Pancreas (tissue), 10 donors: ENCODE data around the gene OOEP. TPM values are rescaled to one million over a fixed set of nuclear protein-coding genes. Genes with fewer than 3 reads are reported as not detected.

Experiments used
- ATAC-seq, 4 donors: fragments of 200-7000 bp; cut with Tn5 transposase; one replicate each; pipeline versions ENCODE4 v1.8.0 to v1.9.1; 2020; ENCODE audit warnings: mild to moderate bottlenecking in 4 of 4, moderate library complexity in 4 of 4
- DNase-seq, 6 donors: peaks; one replicate each; pipeline ENCODE4 v3.0.0-alpha.2; 2020
- FAIRE-seq: peaks from 2 replicates; lab custom pipeline; 2012; peaks lifted over from hg19 to GRCh38; lab: Jason Lieb, UNC
- H3K27ac ChIP-seq, 4 donors: fragments of 200-600 bp; sonication (generic); 1 replicate in 3 of 4; 2 replicates in 1 of 4; pipeline versions ENCODE4 v1.5.0 to v1.8.0; 2020
- H3K27me3 ChIP-seq, 4 donors: fragments of 200-600 bp; one replicate each; pipeline ENCODE4 v1.8.0; 2021
- H3K36me3 ChIP-seq, 3 donors: fragments of 200-600 bp; sonication (generic) in 1 of 3; one replicate each; pipeline versions ENCODE4 v1.5.0 to v1.8.0; 2020 to 2021
- H3K4me1 ChIP-seq, 3 donors: fragments of 200-600 bp; one replicate each; pipeline ENCODE4 v1.8.0; 2021
- H3K4me3 ChIP-seq, 4 donors: fragments of 200-600 bp; sonication (generic) in 2 of 4; one replicate each; pipeline versions ENCODE4 v1.5.0 to v1.8.0; 2020 to 2021
- H3K9me3 ChIP-seq, 4 donors: fragments of 200-600 bp; one replicate each; pipeline ENCODE4 v1.8.0; 2021
- CTCF ChIP-seq, 4 donors: fragments of 200-600 bp; sonication (generic) in 3 of 4; IDR thresholded peaks; one replicate each; pipeline versions ENCODE4 v1.5.0 to v1.8.0; 2021; ENCODE audit warnings: antibody characterized with exemption in 4 of 4
- WGBS, 2 donors: extraction: QIAGEN DNeasy Blood & Tissue Kit; methylation state at CpG; one replicate each; pipeline ENCODE4 v1.1.7; 2013; 5-methylcytosine and 5-hydroxymethylcytosine counted together
- intact Hi-C, 3 donors: fragments of 100-400 bp; cut with DNase I; formaldehyde crosslinking; loops; one replicate each; pipeline versions ENCODE4 v1.11.1 to v1.14.2; 2022
- polyA plus RNA-seq, 2 donors: library from polyadenylated mRNA; stranded (reverse); fragments of 200-250 nt; gene quantifications; one replicate each; pipeline ENCODE4 v1.2.3, GENCODE V29; 2013
- total RNA-seq, 6 donors: library from RNA; stranded (reverse); fragmentation: NEBNext Ultra II Directional in 4 of 6; extraction: Animal tissue kit (Norgen Biotek cat#: 25700) in 4 of 6; gene quantifications; one replicate each; pipeline versions ENCODE4 v1.2.1 to v1.2.4, GENCODE V29; 2021 to 2023
- donor health status: healthy with polysubstance abuse.
- donor health status: DM: no; HTN: no; CAD: no; lungs with moderate emphysema.
- donor health status: DM: no; HTN: no; CAD: no.
- donor health status: control.
- donor health status: control.
- donor health status: Bipolar disorder and iron deficiency.
- donor health status: DM: yes; HTN: yes; CAD: no.
- donor health status: DM: no; HTN: no; CAD: no.
- donor health status: DM: no; HTN: no; CAD: no.
- donor health status: DM: yes; HTN: yes; CAD: no.

The OOEP gene
- total and polyA plus RNA-seq, 8 donors: 0.32 to 0.73 (median 0.45) TPM; not detected in 4

GRCh38 chr6:73348550-73349204 lies 21.0 kb downstream of the OOEP start:
- no peak for TF ChIP-seq CTCF (IDR thresholded peaks at IDR 0.05)
- intact Hi-C loops: no loop called here
- H3K4me3 ChIP-seq: no peak overlapping the region
- 40 to 48% methylated on average over 33 of the region's 33 CpGs for WGBS, 2 donors
- FAIRE-seq: no peak
- no peak for ATAC-seq
- no peak overlapping the region for H3K27ac ChIP-seq
- DNase-seq: peak in 1 of 6 donors; percentile 63
- no peaks in the 10 kb centered on the region for H3K36me3 ChIP-seq
- peaks cover 0 to 3% (median 0%) of the 10 kb centered on the region in 4 donors for H3K27me3 ChIP-seq
- H3K4me1 ChIP-seq: no peaks in the 10 kb centered on the region
- no peaks in the 10 kb centered on the region for H3K9me3 ChIP-seq

- H3K27me3 ChIP-seq: peaks cover 0 to 2% (median 0%) of the 10 kb centered on the region in 4 donors
- no peaks in the 10 kb centered on the region for H3K4me1 ChIP-seq
- intact Hi-C loops: no loop called here
- no peak for TF ChIP-seq CTCF (IDR thresholded peaks at IDR 0.05)
- ATAC-seq (no peak), DNase-seq (no peak), FAIRE-seq (no peak)
- no peak overlapping the region for H3K4me3 ChIP-seq
- no peak overlapping the region for H3K27ac ChIP-seq
- H3K36me3 ChIP-seq: no peaks in the 10 kb centered on the region
- no peaks in the 10 kb centered on the region for H3K9me3 ChIP-seq
These were observed 26.5 kb downstream of the OOEP start for GRCh38 chr6:73343164-73343563.

- no peak overlapping the region for H3K27ac ChIP-seq
- ATAC-seq (no peak), DNase-seq (no peak), FAIRE-seq (no peak)
- TF ChIP-seq CTCF (IDR thresholded peaks at IDR 0.05): no peak
- no peak overlapping the region for H3K4me3 ChIP-seq
- H3K36me3 ChIP-seq: no peaks in the 10 kb centered on the region
- no peaks in the 10 kb centered on the region for H3K9me3 ChIP-seq
- 70 to 73% methylated on average over 4 to 5 of the region's 5 CpGs for WGBS, 2 donors
- no peaks in the 10 kb centered on the region for H3K4me1 ChIP-seq
- intact Hi-C loops: no loop called here
- H3K27me3 ChIP-seq: no peaks in the 10 kb centered on the region
These were observed 27.5 kb downstream of the OOEP start for GRCh38 chr6:73342174-73342573.

GRCh38 chr6:73341335-73341734 lies 28.4 kb downstream of the OOEP start:
- no peak overlapping the region for H3K4me3 ChIP-seq
- H3K36me3 ChIP-seq: no peaks in the 10 kb centered on the region
- no peak for TF ChIP-seq CTCF (IDR thresholded peaks at IDR 0.05)
- DNase-seq (no peak), ATAC-seq (no peak), FAIRE-seq (no peak)
- 58 to 73% methylated on average over 1 of the region's 1 CpG for WGBS, 2 donors
- no peak overlapping the region for H3K27ac ChIP-seq
- H3K4me1 ChIP-seq: no peaks in the 10 kb centered on the region
- no peaks in the 10 kb centered on the region for H3K9me3 ChIP-seq
- H3K27me3 ChIP-seq: no peaks in the 10 kb centered on the region
- intact Hi-C loops: no loop called here

GRCh38 chr6:73340048-73340447 lies 29.6 kb downstream of the OOEP start:
- 40 to 43% methylated on average over 2 of the region's 2 CpGs for WGBS, 2 donors

More at GRCh38 chr6:73340048-73340447, 29.6 kb downstream of the OOEP start:
- DNase-seq (no peak), ATAC-seq (no peak), FAIRE-seq (no peak)
- H3K27ac ChIP-seq: no peak overlapping the region
- H3K4me1 ChIP-seq: no peaks in the 10 kb centered on the region
- no peaks in the 10 kb centered on the region for H3K27me3 ChIP-seq
- intact Hi-C loops: no loop called here
- no peak overlapping the region for H3K4me3 ChIP-seq
- H3K36me3 ChIP-seq: no peaks in the 10 kb centered on the region
- TF ChIP-seq CTCF (IDR thresholded peaks at IDR 0.05): no peak
- no peaks in the 10 kb centered on the region for H3K9me3 ChIP-seq
